Right atrium auricular region (tissue), 2 donors: Measurements from ENCODE around the gene CDCA4. TPM values are rescaled to one million over a fixed set of nuclear protein-coding genes. Genes with fewer than 3 reads are reported as not detected.

Experiments
- DNase-seq: peaks from one replicate; pipeline ENCODE4 v3.0.0-alpha.2; 2019; ENCODE audit warnings: low spot score
- H3K27ac ChIP-seq, 2 donors: fragments of 200-600 bp; sonication (generic); 1 replicate in 1 of 2; 2 replicates in 1 of 2; pipeline ENCODE4 v1.5.1; 2016 to 2019
- H3K27me3 ChIP-seq, 2 donors: fragments of 200-600 bp; sonication (generic); one replicate each; pipeline versions ENCODE4 v1.5.1 to v1.6.0; 2017 to 2019
- H3K36me3 ChIP-seq: fragments of 200-600 bp; sonication (generic); one replicate; pipeline ENCODE4 v1.5.1; 2016
- H3K4me1 ChIP-seq, 2 donors: fragments of 200-600 bp; sonication (generic); one replicate each; pipeline versions ENCODE4 v1.5.1 to v1.6.0; 2017 to 2019
- H3K4me3 ChIP-seq, 2 donors: fragments of 200-600 bp; sonication (generic); 1 replicate in 1 of 2; 2 replicates in 1 of 2; pipeline ENCODE4 v1.5.1; 2017 to 2019; ENCODE audit warnings: mild to moderate bottlenecking in 1 of 2, moderate library complexity in 1 of 2
- H3K9me3 ChIP-seq, 2 donors: fragments of 200-600 bp; sonication (generic); one replicate each; pipeline ENCODE4 v1.5.1; 2019
- CTCF ChIP-seq, 2 donors: fragments of 200-600 bp; sonication (generic); IDR thresholded peaks; one replicate each; pipeline ENCODE4 v1.5.1; 2019; ENCODE audit warnings: antibody characterized with exemption in 2 of 2
- total RNA-seq, 2 donors: library from RNA; depleted of rRNA; stranded (reverse); fragments of >200 nt; gene quantifications; one replicate each; pipeline ENCODE4 v1.1.0, GENCODE V29; 2016

Gene CDCA4
- total RNA-seq, 2 donors from 2014 or later, result 3.3 to 5.1 TPM

- Histone ChIP-seq H3K4me3 (no peak overlapping the region), H3K9me3 (no peaks in the 10 kb centered on the region), H3K27ac (peak overlapping the region in 1 of 2 donors; percentile 55), H3K27me3 (no peaks in the 10 kb centered on the region), H3K4me1 (peaks cover 0 to 54% of the 10 kb centered on the region in 2 donors), H3K36me3 (no peaks in the 10 kb centered on the region)
- no peak for DNase-seq
- peak in 1 of 2 donors; percentile 16 for TF ChIP-seq CTCF (IDR thresholded peaks at IDR 0.05)
Measured at GRCh38 chr14:105059035-105059924, 38.4 kb upstream of the CDCA4 start.

- Histone ChIP-seq H3K27ac (peak overlapping the region in 1 of 2 donors; percentile 24), H3K27me3 (no peaks in the 10 kb centered on the region), H3K4me3 (no peak overlapping the region), H3K9me3 (no peaks in the 10 kb centered on the region), H3K36me3 (no peaks in the 10 kb centered on the region), H3K4me1 (peaks cover 0 to 49% of the 10 kb centered on the region in 2 donors)
- DNase-seq, result no peak
- TF ChIP-seq CTCF (IDR thresholded peaks at IDR 0.05), result no peak
Measured at GRCh38 chr14:105058521-105059034, 37.7 kb upstream of the CDCA4 start.

GRCh38 chr14:105056303-105056831 is 35.5 kb upstream of the CDCA4 start:
- Histone ChIP-seq H3K27me3 (no peaks in the 10 kb centered on the region), H3K27ac (no peak overlapping the region), H3K36me3 (no peaks in the 10 kb centered on the region), H3K9me3 (no peaks in the 10 kb centered on the region), H3K4me3 (no peak overlapping the region), H3K4me1 (peaks cover 0 to 30% of the 10 kb centered on the region in 2 donors)
- no peak for DNase-seq
- TF ChIP-seq CTCF (IDR thresholded peaks at IDR 0.05), result no peak

GRCh38 chr14:105055736-105056302 is 34.9 kb upstream of the CDCA4 start:
- H3K9me3 ChIP-seq, result no peaks in the 10 kb centered on the region
- no peak overlapping the region for H3K27ac ChIP-seq
- peaks cover 0 to 24% of the 10 kb centered on the region in 2 donors for H3K4me1 ChIP-seq
- no peak for DNase-seq
- no peaks in the 10 kb centered on the region for H3K27me3 ChIP-seq
- no peak for TF ChIP-seq CTCF (IDR thresholded peaks at IDR 0.05)
- no peak overlapping the region for H3K4me3 ChIP-seq
- H3K36me3 ChIP-seq, result no peaks in the 10 kb centered on the region

GRCh38 chr14:105055334-105055733 is 34.5 kb upstream of the CDCA4 start:
- no peak overlapping the region for H3K27ac ChIP-seq
- no peak overlapping the region for H3K4me3 ChIP-seq
- H3K27me3 ChIP-seq, result no peaks in the 10 kb centered on the region
- no peaks in the 10 kb centered on the region for H3K9me3 ChIP-seq
- H3K36me3 ChIP-seq, result no peaks in the 10 kb centered on the region
- no peak for DNase-seq
- TF ChIP-seq CTCF (IDR thresholded peaks at IDR 0.05), result no peak
- H3K4me1 ChIP-seq, result peaks cover 0 to 20% of the 10 kb centered on the region in 2 donors
